HepG2 (cell line): ENCODE measurements around the gene NPHS1. TPM values are rescaled to one million over a fixed set of nuclear protein-coding genes. Genes with fewer than 3 reads are reported as not detected.

ENCODE experiments used
- ARID2 ChIP-seq: sonication (generic); formaldehyde crosslinking; IDR thresholded peaks from 2 replicates; pipeline ENCODE4 v1.8.1; 2022; ENCODE audit warnings: mild to moderate bottlenecking, missing genetic modification reagents, borderline replicate concordance
- BCL6 ChIP-seq: IDR thresholded peaks from 2 replicates; pipeline ENCODE4 v1.6.1; 2016; ENCODE audit warnings: missing genetic modification reagents, missing compliant biosample characterization
- CTCF ChIP-seq: sonication (generic); formaldehyde crosslinking; IDR thresholded peaks from 2 replicates; pipeline ENCODE4 v1.5.0; 2020; ENCODE audit warnings: mild to moderate bottlenecking, missing genetic modification reagents, moderate library complexity
- FOSL2 ChIP-seq: sonication (generic); formaldehyde crosslinking; IDR thresholded peaks from 2 replicates; pipeline ENCODE4 v1.4.0; 2020; ENCODE audit warnings: missing genetic modification reagents
- FOXK1 ChIP-seq: sonication (generic); formaldehyde crosslinking; IDR thresholded peaks from 2 replicates; pipeline ENCODE4 v1.4.0; 2020; ENCODE audit warnings: low read depth, missing genetic modification reagents, borderline replicate concordance
- REPIN1 ChIP-seq: sonication (generic); formaldehyde crosslinking; IDR thresholded peaks from 2 replicates; pipeline ENCODE4 v1.8.0; 2022; ENCODE audit warnings: missing genetic modification reagents, low read depth, mild to moderate bottlenecking, borderline replicate concordance
- SOX13 ChIP-seq, 3 experiments: fragments of 450-650 bp in 1 of 3; sonication (generic) in 1 of 3; formaldehyde crosslinking in 1 of 3; IDR thresholded peaks in 2 of 3; conservative IDR thresholded peaks in 1 of 3; 2 replicates each; pipeline versions ENCODE4 v1.5.0 to v1.6.1; 2016 to 2020; ENCODE audit warnings: antibody characterized with exemption in 1 of 3, mild to moderate bottlenecking in 1 of 3, missing compliant biosample characterization in 1 of 3, missing genetic modification reagents in 1 of 3, moderate library complexity in 1 of 3
- SRY ChIP-seq: sonication (generic); formaldehyde crosslinking; IDR thresholded peaks from 2 replicates; pipeline ENCODE4 v1.8.0; 2022; ENCODE audit warnings: mild to moderate bottlenecking, missing genetic modification reagents
- TCF7 ChIP-seq: sonication (generic); IDR thresholded peaks from 2 replicates; pipeline ENCODE4 v1.6.1; 2016; ENCODE audit warnings: antibody characterized with exemption, low read depth
- TFE3 ChIP-seq: IDR thresholded peaks from 2 replicates; pipeline ENCODE4 v1.6.1; 2016
- ZNF121 ChIP-seq: sonication (generic); formaldehyde crosslinking; IDR thresholded peaks from 2 replicates; pipeline ENCODE4 v1.5.0; 2020; ENCODE audit warnings: mild to moderate bottlenecking, missing genetic modification reagents
- polyA plus RNA-seq, 8 experiments: library from polyadenylated mRNA; depleted of rRNA in 3 of 8; stranded (reverse) in 7 of 8; unstranded in 1 of 8; fragments of >200 nt; fragmentation: Illumina TruSeq in 4 of 8; extraction: Trizol in 4 of 8; gene quantifications; 2 replicates each; pipeline versions ENCODE4 v1.2.1 to v1.2.3, GENCODE V29; 2011 to 2016; ENCODE audit warnings: low read depth in 4 of 8, missing spikeins in 1 of 8, mixed read lengths in 1 of 8; ENCODE audit not compliant: insufficient read depth in 1 of 8
- total RNA-seq, 5 experiments: library from RNA; depleted of rRNA; stranded (reverse); fragments of >200 nt; fragmentation: Illumina TruSeq; extraction: Trizol; gene quantifications; 2 replicates each; pipeline ENCODE4 v1.2.3, GENCODE V29; 2016; ENCODE audit warnings: low read depth in 1 of 5
- TF ChIP-seq, protein P1 (sequence below): sonication (generic); formaldehyde crosslinking; IDR thresholded peaks from 2 replicates; pipeline ENCODE4 v1.4.0; 2020; ENCODE audit warnings: mild to moderate bottlenecking, missing genetic modification reagents, borderline replicate concordance

Gene NPHS1
- total and polyA plus RNA-seq, 2 of the 13 experiments (the other 11 are each of a cell fraction or from before 2014, with no cell fraction given), result not detected

- TF ChIP-seq TFE3 (CRISPR knock-in tag) (peak; percentile 29; the same call in 1 of the 2 replicates), SOX13 (IDR thresholded peaks at IDR 0.05) (no peak), SOX13 (CRISPR knock-in tag; conservative IDR thresholded peaks at IDR 0.05 in 1 of 2, IDR thresholded peaks at IDR 0.05 in 1 of 2) (0 out of 4 replicates have a peak, but pooled peaks of 1 of the 2 experiments have one; percentile 26), TCF7 (peak; percentile 73), FOSL2 (CRISPR knock-in tag) (0 out of 2 replicates have a peak, but pooled peaks have one; percentile 54), BCL6 (CRISPR knock-in tag) (peak; percentile 70; the same call in 1 of the 2 replicates), CTCF (CRISPR knock-in tag) (0 out of 2 replicates have a peak, but pooled peaks have one; percentile 5), ZNF121 (CRISPR knock-in tag) (peak; percentile 56; the same call in 1 of the 2 replicates), REPIN1 (no peak), FOXK1 (CRISPR knock-in tag) (no peak), ARID2 (CRISPR knock-in tag) (no peak), SRY (CRISPR knock-in tag) (no peak)
- TF ChIP-seq, protein P1, sequence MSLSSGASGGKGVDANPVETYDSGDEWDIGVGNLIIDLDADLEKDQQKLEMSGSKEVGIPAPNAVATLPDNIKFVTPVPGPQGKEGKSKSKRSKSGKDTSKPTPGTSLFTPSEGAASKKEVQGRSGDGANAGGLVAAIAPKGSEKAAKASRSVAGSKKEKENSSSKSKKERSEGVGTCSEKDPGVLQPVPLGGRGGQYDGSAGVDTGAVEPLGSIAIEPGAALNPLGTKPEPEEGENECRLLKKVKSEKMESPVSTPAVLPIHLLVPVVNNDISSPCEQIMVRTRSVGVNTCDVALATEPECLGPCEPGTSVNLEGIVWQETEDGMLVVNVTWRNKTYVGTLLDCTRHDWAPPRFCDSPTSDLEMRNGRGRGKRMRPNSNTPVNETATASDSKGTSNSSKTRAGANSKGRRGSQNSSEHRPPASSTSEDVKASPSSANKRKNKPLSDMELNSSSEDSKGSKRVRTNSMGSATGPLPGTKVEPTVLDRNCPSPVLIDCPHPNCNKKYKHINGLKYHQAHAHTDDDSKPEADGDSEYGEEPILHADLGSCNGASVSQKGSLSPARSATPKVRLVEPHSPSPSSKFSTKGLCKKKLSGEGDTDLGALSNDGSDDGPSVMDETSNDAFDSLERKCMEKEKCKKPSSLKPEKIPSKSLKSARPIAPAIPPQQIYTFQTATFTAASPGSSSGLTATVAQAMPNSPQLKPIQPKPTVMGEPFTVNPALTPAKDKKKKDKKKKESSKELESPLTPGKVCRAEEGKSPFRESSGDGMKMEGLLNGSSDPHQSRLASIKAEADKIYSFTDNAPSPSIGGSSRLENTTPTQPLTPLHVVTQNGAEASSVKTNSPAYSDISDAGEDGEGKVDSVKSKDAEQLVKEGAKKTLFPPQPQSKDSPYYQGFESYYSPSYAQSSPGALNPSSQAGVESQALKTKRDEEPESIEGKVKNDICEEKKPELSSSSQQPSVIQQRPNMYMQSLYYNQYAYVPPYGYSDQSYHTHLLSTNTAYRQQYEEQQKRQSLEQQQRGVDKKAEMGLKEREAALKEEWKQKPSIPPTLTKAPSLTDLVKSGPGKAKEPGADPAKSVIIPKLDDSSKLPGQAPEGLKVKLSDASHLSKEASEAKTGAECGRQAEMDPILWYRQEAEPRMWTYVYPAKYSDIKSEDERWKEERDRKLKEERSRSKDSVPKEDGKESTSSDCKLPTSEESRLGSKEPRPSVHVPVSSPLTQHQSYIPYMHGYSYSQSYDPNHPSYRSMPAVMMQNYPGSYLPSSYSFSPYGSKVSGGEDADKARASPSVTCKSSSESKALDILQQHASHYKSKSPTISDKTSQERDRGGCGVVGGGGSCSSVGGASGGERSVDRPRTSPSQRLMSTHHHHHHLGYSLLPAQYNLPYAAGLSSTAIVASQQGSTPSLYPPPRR (CRISPR knock-in tag), result peak; percentile 42; the same call in 1 of the 2 replicates
Measured at GRCh38 chr19:35845215-35846037, 6.9 kb downstream of the NPHS1 start (continued).
